Tongue (tissue), 2 donors: ENCODE data around the gene XRN2. TPM values are rescaled to one million over a fixed set of nuclear protein-coding genes. Genes with fewer than 3 reads are reported as not detected.
"Not testable (repeated sequence)": the region's sequence is repeated elsewhere in the genome, so short reads cannot be mapped to it uniquely, and the experiment has no call there.

Experiments used
- DNase-seq: peaks from one replicate; pipeline ENCODE4 v3.0.0-alpha.2; 2015
- total RNA-seq: library from RNA; depleted of rRNA; stranded (reverse); fragments of >200 nt; gene quantifications from one replicate; pipeline ENCODE4 v1.2.3, GENCODE V29; 2014

XRN2 gene
- total RNA-seq, 1 donor from 2014 or later, result 56.1 TPM

DNA sequence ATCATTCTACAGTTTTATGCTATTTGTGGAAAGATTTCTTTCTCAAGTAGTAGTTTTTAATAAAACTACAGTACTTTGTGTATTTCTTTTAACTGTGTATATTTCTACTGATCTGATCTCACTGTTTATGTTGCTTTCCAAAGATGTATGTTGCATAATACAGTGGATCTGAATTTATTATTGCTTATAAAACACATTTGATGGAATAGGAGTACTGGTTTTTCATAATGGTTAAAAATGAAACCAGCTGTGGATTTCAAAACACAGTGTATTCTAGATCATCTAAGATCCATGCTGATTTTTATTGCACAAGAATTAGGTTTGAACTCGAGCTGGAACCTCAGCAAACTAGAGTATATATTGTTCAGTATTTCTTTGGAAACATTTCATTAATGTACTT is 86.2 kb downstream of the XRN2 start:
- DNase-seq, result no peak

GRCh38 chr20:21390768-21391167 is 87.6 kb downstream of the XRN2 start:
- no peak for DNase-seq

DNA sequence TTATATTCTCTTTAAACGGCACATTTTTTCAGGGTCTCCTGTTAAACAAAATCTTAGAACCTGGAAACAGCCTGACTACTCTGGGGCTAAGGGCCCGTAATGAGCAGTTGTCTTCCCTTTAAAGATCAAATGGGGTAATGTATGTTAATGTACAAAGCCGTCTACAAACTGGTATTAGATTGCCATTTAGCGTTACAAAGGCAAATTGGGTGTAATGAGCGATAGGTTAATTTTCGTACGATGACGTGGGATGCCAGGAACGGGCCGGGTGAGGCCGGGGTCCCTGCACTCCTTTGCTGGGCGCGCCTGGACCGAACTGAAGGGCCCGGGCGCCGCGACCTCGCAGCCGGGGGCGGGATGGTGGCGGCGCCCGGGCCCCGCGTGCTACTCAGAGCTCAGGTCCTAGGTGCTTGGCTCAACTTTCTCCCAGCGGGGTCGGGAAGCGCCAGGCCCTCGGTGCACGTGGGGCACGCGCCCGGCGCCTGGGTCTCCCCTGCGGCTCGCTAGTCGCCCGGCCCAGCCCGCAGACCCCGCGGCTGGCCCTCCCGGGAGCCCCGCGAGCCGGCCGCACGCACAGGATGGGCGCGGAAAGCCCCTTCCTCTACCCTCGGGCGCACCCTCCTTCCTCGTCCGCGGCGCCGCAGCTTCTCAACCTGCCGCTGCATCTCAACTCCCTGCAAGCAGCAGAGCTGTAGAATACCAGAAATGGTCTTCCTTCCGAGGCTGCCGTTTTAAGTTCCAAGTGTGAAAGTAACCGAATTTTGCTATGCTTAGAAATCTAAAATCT is 88.2 kb downstream of the XRN2 start:
- DNase-seq, result peak; percentile 25

DNA sequence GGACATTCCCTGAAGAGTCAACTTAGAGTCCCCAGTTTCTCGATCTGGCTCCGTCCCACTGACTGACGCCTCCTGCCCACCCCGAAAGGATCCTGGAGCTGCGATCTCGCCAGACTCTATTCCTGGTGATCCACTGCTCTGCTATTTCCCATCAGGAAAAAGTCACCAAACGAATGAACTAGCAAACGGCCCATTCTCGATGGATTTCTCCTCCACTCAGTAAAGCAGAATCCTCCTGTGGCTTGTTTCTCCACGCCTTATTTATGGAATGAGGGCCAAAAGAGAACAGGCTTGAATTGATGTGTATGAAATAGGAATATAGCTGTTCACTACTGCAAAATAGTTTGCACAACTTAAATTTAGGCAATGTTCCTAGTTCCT is 88.8 kb downstream of the XRN2 start:
- DNase-seq, result peak; percentile 26

DNA sequence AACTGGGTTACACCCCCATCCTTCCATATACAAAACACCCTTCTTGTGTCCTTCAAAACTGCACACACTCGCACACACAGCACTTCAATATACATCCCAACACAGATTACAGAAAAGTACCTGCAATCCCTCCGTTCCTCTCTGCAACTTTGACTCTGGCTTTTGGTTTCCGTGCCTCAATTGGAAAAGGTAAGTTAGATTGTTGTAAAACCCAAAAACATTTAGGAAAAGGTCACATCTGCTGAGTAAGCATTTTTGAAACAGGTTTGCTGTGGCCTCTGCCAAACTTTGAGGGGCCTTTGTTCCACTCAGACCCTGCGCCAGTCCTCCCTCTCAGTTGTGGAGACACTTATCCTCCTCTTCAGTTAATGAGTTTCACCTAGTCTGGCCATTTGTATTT is 90.0 kb downstream of the XRN2 start:
- DNase-seq, result no peak

DNA sequence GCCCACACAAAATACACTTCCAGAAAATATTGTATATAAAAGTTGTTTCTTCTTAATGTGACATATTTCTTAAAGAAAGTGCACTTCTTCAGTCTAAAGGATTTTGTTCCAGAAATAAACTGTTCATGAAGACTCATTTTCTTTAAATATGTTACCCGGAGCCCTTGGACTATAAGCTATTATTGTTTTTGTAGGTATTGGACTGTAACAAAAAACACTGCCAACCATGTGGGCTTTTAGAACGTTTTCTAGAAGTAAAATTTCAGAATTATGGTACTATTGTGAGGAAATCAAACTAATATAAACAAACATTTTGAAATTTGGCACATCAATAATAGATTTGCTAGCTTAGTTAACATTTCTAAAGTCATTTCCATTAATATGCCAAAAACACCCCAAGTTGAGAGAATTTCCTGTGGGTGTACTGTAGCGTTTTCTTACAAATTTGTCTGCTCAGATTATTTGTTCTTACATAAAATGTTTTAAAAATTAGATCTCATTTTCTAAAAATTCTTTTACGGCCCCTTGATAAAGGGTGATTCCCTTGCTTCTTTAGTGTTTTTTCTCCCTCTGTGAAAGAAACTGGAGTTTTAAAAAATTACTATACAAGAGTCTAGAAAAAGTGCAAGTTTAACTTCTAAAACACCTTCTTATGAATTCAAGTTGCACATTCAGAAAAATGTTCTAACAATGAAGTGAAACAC is 90.8 kb downstream of the XRN2 start:
- DNase-seq, result peak; percentile 28

DNA sequence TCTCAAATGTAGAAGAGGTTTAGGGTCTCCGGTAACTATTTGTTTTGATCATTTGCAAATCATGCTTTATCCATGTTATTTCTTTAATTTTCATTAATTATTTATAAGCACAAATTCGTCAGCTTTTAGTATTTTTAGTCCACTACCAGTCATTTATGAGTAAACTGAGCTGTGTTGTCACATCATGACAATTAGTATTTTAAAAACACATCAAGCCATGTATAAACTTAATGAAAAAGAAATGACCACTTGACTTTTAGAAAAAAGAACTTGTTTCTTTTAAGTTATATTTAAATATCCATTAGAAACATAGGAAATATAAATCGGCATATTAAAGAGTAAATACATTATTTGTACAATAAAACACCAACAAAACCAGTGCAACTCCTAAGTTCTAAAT is 91.4 kb downstream of the XRN2 start:
- DNase-seq, result peak; percentile 51

GRCh38 chr20:21395051-21395665 is 92.0 kb downstream of the XRN2 start:
- peak; percentile 27 for DNase-seq

GRCh38 chr20:21395666-21396598 is 92.8 kb downstream of the XRN2 start:
- peak; percentile 21 for DNase-seq

DNA sequence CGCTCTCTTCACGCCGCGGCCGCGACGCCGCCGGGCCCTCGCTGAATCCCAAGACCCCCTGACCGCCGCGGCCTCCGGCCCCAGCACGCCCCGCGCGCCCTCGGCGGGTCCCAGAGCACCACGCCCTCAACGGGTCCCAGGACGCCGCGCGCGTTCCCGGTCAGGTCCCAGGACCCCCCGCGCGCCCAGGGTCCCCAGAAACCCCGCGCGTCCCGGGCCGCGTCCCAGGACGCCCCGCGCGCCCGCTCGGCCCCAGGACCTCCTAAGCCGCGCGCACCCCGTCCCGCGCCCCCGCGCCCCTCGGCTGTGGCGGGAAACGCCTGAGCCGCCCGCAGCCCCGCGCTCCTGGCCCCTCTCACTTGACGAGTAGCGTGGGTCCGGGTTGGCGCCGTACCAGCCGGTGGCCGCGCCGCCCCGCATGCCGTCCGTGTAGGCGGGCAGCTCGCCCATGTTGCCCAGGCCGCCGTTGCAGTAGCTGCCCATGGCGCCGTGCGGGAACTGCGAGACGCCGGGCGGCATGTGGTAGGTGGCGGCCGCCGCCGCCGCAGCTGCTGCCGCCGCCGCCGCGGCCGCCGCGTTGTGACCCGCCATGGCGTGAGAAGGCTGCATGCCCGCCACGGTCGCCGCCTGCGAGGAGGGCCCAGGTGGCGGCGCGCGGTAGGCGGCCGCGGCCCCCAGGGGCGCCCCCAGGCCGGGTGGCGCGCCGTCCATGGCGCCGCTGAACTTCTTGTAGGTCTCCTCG is 93.6 kb downstream of the XRN2 start:
- DNase-seq, result peak; percentile 26

- DNase-seq, result no peak
These were observed 94.4 kb downstream of the XRN2 start, which contains the start of gene NKX2-4 for GRCh38 chr20:21397341-21398108. Gene NKX2-4, minus strand, starts transcription at chr20:21397526. Its CDS starts 127 bp downstream, at chr20:21397399.

GRCh38 chr20:21398109-21399004 is 95.2 kb downstream of the XRN2 start:
- peak; percentile 46 for DNase-seq

DNA sequence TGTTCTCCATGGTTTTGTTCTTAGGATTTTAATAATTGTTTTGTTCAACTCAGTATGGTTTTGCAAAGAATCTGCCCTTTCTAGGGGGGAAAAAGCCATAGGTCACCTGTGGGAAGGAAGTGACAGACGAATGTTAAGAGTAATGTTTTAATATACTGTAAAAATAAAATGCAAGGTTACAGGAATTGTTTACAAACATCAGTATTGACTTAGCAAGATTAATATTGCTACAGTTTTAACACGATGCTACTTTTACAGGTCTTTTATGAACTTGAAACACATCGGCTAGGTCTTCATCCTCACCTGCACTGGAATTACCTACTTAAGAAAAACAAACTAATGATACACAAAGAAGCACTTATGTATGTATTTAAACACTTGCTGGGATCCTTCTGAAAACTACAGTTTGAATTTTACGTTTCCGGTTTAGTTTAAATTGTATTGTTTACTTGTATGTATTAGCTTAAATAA is 95.9 kb downstream of the XRN2 start:
- peak; percentile 22 for DNase-seq

GRCh38 chr20:21411725-21412124 is 108.6 kb downstream of the XRN2 start:
- no peak for DNase-seq

GRCh38 chr20:21413996-21414395 is 110.9 kb downstream of the XRN2 start:
- DNase-seq, result not testable (repeated sequence)

DNA sequence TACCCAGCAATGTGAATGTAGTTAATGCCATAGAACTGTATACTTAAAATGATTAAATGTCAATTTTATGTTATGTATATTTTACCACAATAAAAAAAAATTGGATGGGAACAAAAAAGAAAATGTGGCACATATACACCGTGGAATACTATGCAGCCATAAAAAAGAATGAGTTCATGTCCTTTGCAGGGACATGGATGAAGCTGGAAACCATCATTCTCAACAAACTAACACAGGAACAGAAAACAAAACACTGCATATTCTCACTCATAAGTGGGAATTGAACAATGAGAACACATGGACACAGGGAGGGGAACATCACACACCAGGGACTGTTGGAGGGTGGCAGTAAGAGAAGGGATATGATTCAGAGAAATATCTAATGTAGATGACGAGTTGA is 116.0 kb downstream of the XRN2 start:
- not testable (repeated sequence) for DNase-seq

DNA sequence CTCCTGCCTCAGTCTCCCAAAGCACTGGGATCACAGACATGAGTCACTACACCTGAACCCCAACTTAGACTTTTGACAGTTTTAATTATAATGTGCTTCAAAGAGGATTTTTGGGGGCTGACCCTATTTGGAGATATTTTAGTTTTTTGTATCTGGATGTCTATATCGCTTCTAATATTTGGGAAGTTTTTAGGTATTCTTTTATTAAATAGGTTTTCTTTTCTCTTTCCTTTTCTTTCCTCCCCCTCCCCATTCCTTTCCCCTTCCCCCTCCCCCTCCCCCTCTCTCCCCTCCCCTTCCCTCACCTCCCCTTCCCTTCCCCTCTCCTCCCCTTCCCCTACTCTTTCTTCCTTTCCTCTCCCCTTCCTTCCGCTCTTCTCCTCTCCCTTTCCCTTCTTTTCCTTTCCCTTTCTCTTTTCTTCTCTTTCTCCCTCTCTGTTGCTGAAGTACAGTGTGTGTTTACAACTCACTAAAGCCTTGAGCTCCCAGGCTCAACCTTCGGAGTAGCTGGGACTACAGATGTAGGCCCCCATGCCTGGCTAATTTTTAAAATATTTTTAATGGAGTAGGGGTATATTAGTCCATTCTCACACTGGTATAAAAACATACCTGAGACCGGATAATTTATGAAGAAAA is 118.6 kb downstream of the XRN2 start:
- DNase-seq, result no peak

GRCh38 chr20:21423712-21424111 is 120.6 kb downstream of the XRN2 start:
- DNase-seq, result not testable (repeated sequence)

GRCh38 chr20:21424846-21425245 is 121.7 kb downstream of the XRN2 start:
- DNase-seq, result no peak
